Panc1 (cell line): ENCODE data around the gene PRR5L.

Experiments used
- REST ChIP-seq, 2 experiments: IDR thresholded peaks; 2 replicates each; pipeline ENCODE4 v1.6.1; 2011 to 2012; ENCODE audit warnings: low read depth in 2 of 2, control low read depth in 1 of 2, low read length in 1 of 2, mild to moderate bottlenecking in 1 of 2, moderate library complexity in 1 of 2; ENCODE audit not compliant: insufficient read depth in 1 of 2
- TCF7L2 ChIP-seq: IDR thresholded peaks from 2 replicates; pipeline ENCODE4 v1.6.1; 2011; ENCODE audit warnings: mild to moderate bottlenecking, low read depth, low read length, inconsistent platforms
- TF ChIP-seq, protein P1 (sequence below): fragments of 450-650 bp; IDR thresholded peaks from 2 replicates; pipeline ENCODE4 v1.5.1; 2017; ENCODE audit warnings: mild to moderate bottlenecking

DNA sequence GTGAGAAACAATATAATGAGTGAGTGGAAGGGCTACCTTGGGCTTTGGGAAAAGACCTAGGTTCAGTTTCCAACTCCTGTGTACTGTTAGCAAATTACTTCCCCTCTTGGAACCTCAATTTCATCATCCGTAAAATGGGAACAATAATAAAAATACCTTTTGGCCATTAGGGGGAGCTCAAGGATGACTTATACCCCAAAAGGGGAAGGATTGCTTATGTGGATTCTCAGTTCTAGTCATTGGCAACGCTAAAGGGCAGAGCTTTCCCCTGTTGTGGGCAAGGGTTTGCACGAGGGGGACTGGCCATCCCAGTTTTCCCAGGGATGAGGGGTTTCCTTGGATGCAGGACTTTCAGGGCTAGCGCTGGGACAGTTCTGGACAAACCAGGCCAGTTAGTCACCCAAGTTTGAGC lies 3.8 kb upstream of the PRR5L start:
- TF ChIP-seq, protein P1, sequence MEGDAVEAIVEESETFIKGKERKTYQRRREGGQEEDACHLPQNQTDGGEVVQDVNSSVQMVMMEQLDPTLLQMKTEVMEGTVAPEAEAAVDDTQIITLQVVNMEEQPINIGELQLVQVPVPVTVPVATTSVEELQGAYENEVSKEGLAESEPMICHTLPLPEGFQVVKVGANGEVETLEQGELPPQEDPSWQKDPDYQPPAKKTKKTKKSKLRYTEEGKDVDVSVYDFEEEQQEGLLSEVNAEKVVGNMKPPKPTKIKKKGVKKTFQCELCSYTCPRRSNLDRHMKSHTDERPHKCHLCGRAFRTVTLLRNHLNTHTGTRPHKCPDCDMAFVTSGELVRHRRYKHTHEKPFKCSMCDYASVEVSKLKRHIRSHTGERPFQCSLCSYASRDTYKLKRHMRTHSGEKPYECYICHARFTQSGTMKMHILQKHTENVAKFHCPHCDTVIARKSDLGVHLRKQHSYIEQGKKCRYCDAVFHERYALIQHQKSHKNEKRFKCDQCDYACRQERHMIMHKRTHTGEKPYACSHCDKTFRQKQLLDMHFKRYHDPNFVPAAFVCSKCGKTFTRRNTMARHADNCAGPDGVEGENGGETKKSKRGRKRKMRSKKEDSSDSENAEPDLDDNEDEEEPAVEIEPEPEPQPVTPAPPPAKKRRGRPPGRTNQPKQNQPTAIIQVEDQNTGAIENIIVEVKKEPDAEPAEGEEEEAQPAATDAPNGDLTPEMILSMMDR: peak; percentile 58
- TF ChIP-seq TCF7L2 (no peak), REST (IDR thresholded peaks at IDR 0.05; ENCODE audit: insufficient read depth in 1 of 2, low read depth in 2 of 2, low read length in 1 of 2) (no peak)
